ENCODE measurements around the gene LYRM7.
"Not testable (repeated sequence)": the region's sequence is repeated elsewhere in the genome, so short reads cannot be mapped to it uniquely, and the experiment has no call there.

The LYRM7 gene

GRCh38 chr5:131221008-131221703, 50.4 kb downstream of the LYRM7 start:
- DNase-seq (ENCODE audit: low spot score): no peak

- no peak for DNase-seq (ENCODE audit: low spot score)
Measured at GRCh38 chr5:131221888-131222287, 51.1 kb downstream of the LYRM7 start.

GRCh38 chr5:131222731-131223130, 52.0 kb downstream of the LYRM7 start:
- DNase-seq (ENCODE audit: low spot score): no peak

- no peak for DNase-seq (ENCODE audit: low spot score)
Measured at GRCh38 chr5:131223751-131224386, 53.1 kb downstream of the LYRM7 start.

- no peak for DNase-seq (ENCODE audit: low spot score)
Measured at GRCh38 chr5:131224387-131225201, 53.9 kb downstream of the LYRM7 start.

GRCh38 chr5:131225282-131225974, 54.7 kb downstream of the LYRM7 start:
- DNase-seq (ENCODE audit: low spot score): no peak

GRCh38 chr5:131226899-131227298, 56.2 kb downstream of the LYRM7 start:
- DNase-seq (ENCODE audit: low spot score): no peak

- no peak for DNase-seq (ENCODE audit: low spot score)
Measured at GRCh38 chr5:131228646-131229045, 57.9 kb downstream of the LYRM7 start.

GRCh38 chr5:131229623-131230022, 58.9 kb downstream of the LYRM7 start:
- DNase-seq (ENCODE audit: low spot score): no peak

GRCh38 chr5:131230406-131230805, 59.7 kb downstream of the LYRM7 start:
- DNase-seq (ENCODE audit: low spot score): no peak

GRCh38 chr5:131239686-131240085, 68.9 kb downstream of the LYRM7 start:
- DNase-seq (ENCODE audit: low spot score): no peak

GRCh38 chr5:131242728-131243255, 72.0 kb downstream of the LYRM7 start:
- no peak for DNase-seq (ENCODE audit: low spot score)

- no peak for DNase-seq (ENCODE audit: low spot score)
Measured at GRCh38 chr5:131245312-131245711, 74.6 kb downstream of the LYRM7 start.

GRCh38 chr5:131245948-131246347, 75.2 kb downstream of the LYRM7 start:
- no peak for DNase-seq (ENCODE audit: low spot score)

- no peak for DNase-seq (ENCODE audit: low spot score)
Measured at GRCh38 chr5:131246504-131246903, 75.8 kb downstream of the LYRM7 start.

GRCh38 chr5:131250751-131251475, 80.2 kb downstream of the LYRM7 start:
- no peak for DNase-seq (ENCODE audit: low spot score)

GRCh38 chr5:131252824-131253171, 82.1 kb downstream of the LYRM7 start:
- DNase-seq (ENCODE audit: low spot score): peak; percentile 85

- not testable (repeated sequence) for DNase-seq (ENCODE audit: low spot score)
Measured at GRCh38 chr5:131254025-131254424, 83.3 kb downstream of the LYRM7 start.

- peak; percentile 58 for DNase-seq (ENCODE audit: low spot score)
Measured at GRCh38 chr5:131254741-131255140, 84.0 kb downstream of the LYRM7 start.
